ENCODE results near the gene SLC35F4. TPM values are rescaled to one million over a fixed set of nuclear protein-coding genes. Genes with fewer than 3 reads are reported as not detected.

SLC35F4 gene
- total RNA-seq, 1 experiment from 2014 or later: not detected

GRCh38 chr14:57709909-57710308 is 156.0 kb downstream of the SLC35F4 start:
- H3K56ac ChIP-seq (ENCODE audit: insufficient read length, low read depth, low read length): no peak overlapping the region
- no peak overlapping the region for H3K9ac ChIP-seq (ENCODE audit: extremely low read depth, insufficient read length, low read length)
- Mint-ChIP-seq H3K4me1 (peaks cover 25 to 27% of the 10 kb centered on the region in 2 experiments), H3K27ac (no peak overlapping the region), H3K36me3 (ENCODE audit: insufficient read depth in 1 of 3, low read depth in 3 of 3) (peaks cover 15 to 32% (median 25%) of the 10 kb centered on the region in 3 experiments), H3K9me3 (peaks cover 38 to 42% of the 10 kb centered on the region in 2 experiments), H3K4me3 (no peak overlapping the region), H3K27me3 (ENCODE audit: low read depth) (no peaks in the 10 kb centered on the region)
- no peak overlapping the region for H4K91ac ChIP-seq (ENCODE audit: insufficient read length, low read depth, low read length)
- H2BK20ac ChIP-seq (ENCODE audit: low read depth, low read length, poor library complexity, severe bottlenecking): no peak overlapping the region
- H4K20me1 ChIP-seq (ENCODE audit: control insufficient read depth, insufficient read depth, insufficient read length): no peaks in the 10 kb centered on the region
- no peak overlapping the region for H2BK5ac ChIP-seq (ENCODE audit: insufficient read length, low read length)
- no peak overlapping the region for H4K5ac ChIP-seq (ENCODE audit: insufficient read length, low read depth, low read length)
- no peak overlapping the region for H2AFZ ChIP-seq (ENCODE audit: low read length)
- H2BK120ac ChIP-seq (ENCODE audit: low read depth, low read length, poor library complexity, severe bottlenecking): no peak overlapping the region
- H3K27ac ChIP-seq (ENCODE audit: insufficient read length, low read depth, low read length): no peak overlapping the region
- H3K18ac ChIP-seq (ENCODE audit: insufficient read length, low read depth, low read length): no peak overlapping the region
- no peaks in the 10 kb centered on the region for H3K23me2 ChIP-seq (ENCODE audit: insufficient read length, low read depth, low read length, poor library complexity, severe bottlenecking)
- no peaks in the 10 kb centered on the region for H3K79me2 ChIP-seq (ENCODE audit: insufficient read depth, low read length)
- no peak overlapping the region for H3K4ac ChIP-seq (ENCODE audit: low read depth, low read length)
- no peak overlapping the region for H3K23ac ChIP-seq (ENCODE audit: insufficient read length, low read depth, low read length)
- no peak overlapping the region for H4K8ac ChIP-seq (replicated peaks; ENCODE audit: insufficient read length, low read depth, low read length)
- no peak overlapping the region for H3K14ac ChIP-seq (ENCODE audit: insufficient read depth, low read length)
- H2BK12ac ChIP-seq (ENCODE audit: insufficient read length, low read depth, low read length): no peak overlapping the region
- peaks cover 7% of the 10 kb centered on the region; the same call in 1 of the 2 replicates for H3K4me1 ChIP-seq (ENCODE audit: insufficient read depth, low read length)
- no peaks in the 10 kb centered on the region for H3K79me1 ChIP-seq (ENCODE audit: insufficient read depth, low read depth, low read length, poor library complexity, severe bottlenecking)
- no CpG with 5 or more reads among the region's 2 CpGs for whole genome bisulfite sequencing (ENCODE audit: extremely low coverage, insufficient read length, low lambda C conversion rate)
- no peak overlapping the region for H3K4me2 ChIP-seq (ENCODE audit: insufficient read depth, insufficient read length, low read length)
- H3K9me3 ChIP-seq (ENCODE audit: control insufficient read depth, low read depth, low read length): no peaks in the 10 kb centered on the region
- H2AK5ac ChIP-seq (ENCODE audit: insufficient read length, low read length): no peak overlapping the region
- no peaks in the 10 kb centered on the region for H3K27me3 ChIP-seq (ENCODE audit: insufficient read depth, low read length)
- H2BK15ac ChIP-seq (ENCODE audit: low read depth, low read length): no peak overlapping the region
- no peak overlapping the region for H3T11ph ChIP-seq (ENCODE audit: low read length)
- no peak for TF ChIP-seq CTCF (conservative IDR thresholded peaks at IDR 0.05)
- no peak for DNase-seq
